GM23338 (cell line): Measurements from ENCODE around the gene OSBPL10. TPM values are rescaled to one million over a fixed set of nuclear protein-coding genes. Genes with fewer than 3 reads are reported as not detected.
A peak's percentile ranks its signal among the peaks of the same experiment; 100 is the strongest.

Experiments used
- ATAC-seq: fragments of 200-7000 bp; cut with Tn5 transposase; 3 replicates; pipeline ENCODE4 v1.9.1; 2020
- DNase-seq: peaks from one replicate; pipeline ENCODE4 v3.0.0-alpha.2; 2015; ENCODE audit warnings: low spot score
- H2AFZ ChIP-seq: fragments of 200-600 bp; sonication (generic); 2 replicates; pipeline ENCODE4 v1.8.0; 2016; ENCODE audit warnings: antibody characterized with exemption, mild to moderate bottlenecking, moderate library complexity
- H3F3A ChIP-seq: fragments of 200-600 bp; sonication (generic); replicated peaks from 2 replicates; pipeline ENCODE4 v1.8.0; 2017; ENCODE audit warnings: antibody characterized with exemption, mixed run types, low read depth
- H3K27ac ChIP-seq: fragments of 200-600 bp; sonication (generic); 2 replicates; pipeline ENCODE4 v1.6.1; 2016; ENCODE audit warnings: low read depth
- H3K27me3 ChIP-seq: fragments of 200-600 bp; sonication (generic); 2 replicates; pipeline ENCODE4 v1.8.0; 2016; ENCODE audit warnings: mild to moderate bottlenecking, mixed run types, moderate library complexity; ENCODE audit not compliant: insufficient read depth
- H3K36me3 ChIP-seq: fragments of 200-600 bp; sonication (generic); 2 replicates; pipeline ENCODE4 v1.8.0; 2016; ENCODE audit warnings: mild to moderate bottlenecking; ENCODE audit not compliant: insufficient read depth
- H3K4me1 ChIP-seq: fragments of 200-600 bp; sonication (generic); 2 replicates; pipeline ENCODE4 v1.8.0; 2016; ENCODE audit warnings: mild to moderate bottlenecking, moderate library complexity; ENCODE audit not compliant: insufficient read depth
- H3K4me2 ChIP-seq: fragments of 200-600 bp; sonication (generic); 2 replicates; pipeline ENCODE4 v1.7.1; 2017; ENCODE audit warnings: mixed run types
- H3K4me3 ChIP-seq: fragments of 200-600 bp; sonication (generic); 2 replicates; pipeline ENCODE4 v1.6.1; 2016; ENCODE audit warnings: mixed run types
- H3K79me2 ChIP-seq: fragments of 200-600 bp; sonication (generic); replicated peaks from 2 replicates; pipeline ENCODE4 v1.8.0; 2017; ENCODE audit warnings: mild to moderate bottlenecking; ENCODE audit not compliant: insufficient read depth
- H3K9me2 ChIP-seq: fragments of 200-600 bp; sonication (generic); 2 replicates; pipeline ENCODE4 v1.8.0; 2017; ENCODE audit not compliant: insufficient read depth
- H4K20me1 ChIP-seq: fragments of 200-600 bp; sonication (generic); replicated peaks from 2 replicates; pipeline ENCODE4 v1.8.0; 2017; ENCODE audit warnings: mild to moderate bottlenecking; ENCODE audit not compliant: insufficient read depth
- H3K27ac Mint-ChIP-seq: 2 replicates; pipeline ENCODE4 v1.8.0; 2020; ENCODE audit warnings: inconsistent platforms, mild to moderate bottlenecking, moderate library complexity, mixed read lengths
- H3K27me3 Mint-ChIP-seq: 3 replicates; pipeline ENCODE4 v1.8.0; 2022; ENCODE audit warnings: low read depth, mild to moderate bottlenecking, moderate library complexity, mixed read lengths, inconsistent platforms; ENCODE audit not compliant: insufficient read depth, poor library complexity
- H3K36me3 Mint-ChIP-seq: 3 replicates; pipeline ENCODE4 v1.8.0; 2021; ENCODE audit warnings: low read depth, mild to moderate bottlenecking, inconsistent platforms, moderate library complexity, mixed read lengths
- H3K4me1 Mint-ChIP-seq: 3 replicates; pipeline ENCODE4 v1.8.0; 2020; ENCODE audit warnings: mild to moderate bottlenecking, inconsistent platforms, mixed read lengths
- H3K4me3 Mint-ChIP-seq: 3 replicates; pipeline ENCODE4 v1.8.0; 2021; ENCODE audit warnings: moderate library complexity, mild to moderate bottlenecking, inconsistent platforms, mixed read lengths
- H3K9me3 Mint-ChIP-seq: 3 replicates; pipeline ENCODE4 v1.8.0; 2020; ENCODE audit warnings: moderate library complexity, mild to moderate bottlenecking, inconsistent platforms, mixed read lengths
- CREB1 ChIP-seq: fragments of 250-450 bp; sonication (Bioruptor Pico); IDR thresholded peaks from 2 replicates; pipeline ENCODE4 v1.5.0; 2020; ENCODE audit warnings: low read depth, mild to moderate bottlenecking, moderate library complexity
- CTCF ChIP-seq, 2 experiments: fragments of 200-600 bp in 1 of 2; sonication (generic) in 1 of 2; conservative IDR thresholded peaks; 2 replicates each; pipeline versions ENCODE4 v1.5.1 to v1.6.1; 2016 to 2017; ENCODE audit warnings: antibody characterized with exemption in 2 of 2, low read depth in 2 of 2, mild to moderate bottlenecking in 2 of 2, moderate library complexity in 1 of 2
- ETS1 ChIP-seq: IDR thresholded peaks from 2 replicates; pipeline ENCODE4 v1.6.1; 2016; ENCODE audit warnings: antibody characterized with exemption
- EZH2 ChIP-seq: fragments of 200-600 bp; sonication (generic); IDR thresholded peaks from one replicate; pipeline ENCODE4 v1.8.0; 2017; ENCODE audit warnings: antibody characterized with exemption, mild to moderate bottlenecking, low read depth; ENCODE audit not compliant: unreplicated experiment
- EZH2phosphoT487 ChIP-seq: fragments of 200-600 bp; sonication (generic); IDR thresholded peaks from one replicate; pipeline ENCODE4 v1.8.1; 2018; ENCODE audit warnings: antibody characterized with exemption; ENCODE audit not compliant: unreplicated experiment
- JUNB ChIP-seq: IDR thresholded peaks from one replicate; pipeline ENCODE4 v1.6.1; 2016; ENCODE audit warnings: antibody characterized with exemption; ENCODE audit not compliant: unreplicated experiment
- NANOG ChIP-seq: IDR thresholded peaks from 2 replicates; pipeline ENCODE4 v1.6.1; 2016; ENCODE audit warnings: antibody characterized with exemption, borderline replicate concordance
- POLR2AphosphoS5 ChIP-seq: IDR thresholded peaks from 2 replicates; pipeline ENCODE4 v1.6.1; 2016; ENCODE audit warnings: antibody characterized with exemption, low read depth
- REST ChIP-seq: IDR thresholded peaks from one replicate; pipeline ENCODE4 v1.6.1; 2018; ENCODE audit warnings: antibody characterized with exemption; ENCODE audit not compliant: unreplicated experiment
- STAT1 ChIP-seq: IDR thresholded peaks from one replicate; pipeline ENCODE4 v1.6.1; 2016; ENCODE audit warnings: antibody characterized with exemption; ENCODE audit not compliant: unreplicated experiment
- ZNF114 ChIP-seq: fragments of 250-450 bp; sonication (Bioruptor Pico); IDR thresholded peaks from 2 replicates; pipeline ENCODE4 v1.5.0; 2020; ENCODE audit warnings: mild to moderate bottlenecking, moderate library complexity
- ZNF331 ChIP-seq: fragments of 250-450 bp; sonication (Bioruptor Pico); IDR thresholded peaks from 2 replicates; pipeline ENCODE4 v1.5.0; 2020; ENCODE audit warnings: low read depth, mild to moderate bottlenecking, moderate library complexity
- ZNF462 ChIP-seq: fragments of 250-450 bp; sonication (Bioruptor Pico); IDR thresholded peaks from 2 replicates; pipeline ENCODE4 v1.5.0; 2020; ENCODE audit warnings: mild to moderate bottlenecking, moderate library complexity
- polyA plus RNA-seq: library from polyadenylated mRNA; unstranded; fragments of >200 nt; fragmentation: Nextera tagmentation; extraction: Ambion mirVana; gene quantifications from 2 replicates; pipeline ENCODE4 v1.2.1, GENCODE V29; 2016
- total RNA-seq: library from RNA; depleted of rRNA; stranded (reverse); fragments of >200 nt; shearing (Covaris generic); gene quantifications from 2 replicates; pipeline ENCODE4 v1.2.3, GENCODE V29; 2014

The OSBPL10 gene
- total and polyA plus RNA-seq, 2 experiments from 2014 or later, result 23.8 to 149 TPM

GRCh38 chr3:31900583-31900982, 80.5 kb downstream of the OSBPL10 start:
- Mint-ChIP-seq H3K36me3 (no peaks in the 10 kb centered on the region; the same call in 2 of the 3 replicates), H3K27ac (peak overlapping the region; percentile 81), H3K4me3 (no peak overlapping the region), H3K27me3 (no peaks in the 10 kb centered on the region), H3K9me3 (no peaks in the 10 kb centered on the region), H3K4me1 (peaks cover 52% of the 10 kb centered on the region)
- Histone ChIP-seq H3K4me1 (peaks cover 60% of the 10 kb centered on the region), H3K36me3 (no peaks in the 10 kb centered on the region), H3K4me3 (no peak overlapping the region), H3F3A (no peaks in the 10 kb centered on the region), H3K9me2 (no peaks in the 10 kb centered on the region), H4K20me1 (peaks cover 27% of the 10 kb centered on the region), H2AFZ (no peak overlapping the region), H3K79me2 (peaks cover 100% of the 10 kb centered on the region), H3K27ac (peak overlapping the region; percentile 80), H3K27me3 (no peaks in the 10 kb centered on the region), H3K4me2 (peak overlapping the region; percentile 59)
- TF ChIP-seq CTCF (conservative IDR thresholded peaks at IDR 0.05; ENCODE audit: low read depth in 2 of 2), result no peak
- no peak for TF ChIP-seq REST
- no peak for TF ChIP-seq ETS1
- TF ChIP-seq CREB1 (CRISPR knock-in tag), result no peak
- TF ChIP-seq EZH2phosphoT487, result no peak
- TF ChIP-seq JUNB, result no peak
- no peak for TF ChIP-seq EZH2
- no peak for TF ChIP-seq POLR2AphosphoS5
- no peak for TF ChIP-seq NANOG
- no peak for TF ChIP-seq ZNF114
- no peak for TF ChIP-seq STAT1
- no peak for TF ChIP-seq ZNF331
- no peak for TF ChIP-seq ZNF462
- DNase-seq (no peak), ATAC-seq (no peak)
